Measurements from ENCODE around the gene TAOK3.
"Not testable (repeated sequence)": the region's sequence is repeated elsewhere in the genome, so short reads cannot be mapped to it uniquely, and the experiment has no call there.

The TAOK3 gene

GRCh38 chr12:118337194-118337838 lies 35.4 kb downstream of the TAOK3 start:
- no peak for DNase-seq (ENCODE audit: low read depth)

- DNase-seq (ENCODE audit: low read depth) = no peak
Measured at GRCh38 chr12:118336123-118336522, 36.6 kb downstream of the TAOK3 start.

- DNase-seq (ENCODE audit: low read depth) = no peak
Measured at GRCh38 chr12:118334939-118335567, 37.7 kb downstream of the TAOK3 start.

GRCh38 chr12:118334241-118334640 lies 38.5 kb downstream of the TAOK3 start:
- DNase-seq (ENCODE audit: low read depth) = no peak

GRCh38 chr12:118332511-118332910 lies 40.2 kb downstream of the TAOK3 start:
- DNase-seq (ENCODE audit: low read depth) = no peak

- no peak for DNase-seq (ENCODE audit: low read depth)
Measured at GRCh38 chr12:118330421-118331018, 42.2 kb downstream of the TAOK3 start.

- no peak for DNase-seq (ENCODE audit: low read depth)
Measured at GRCh38 chr12:118328486-118329330, 44.0 kb downstream of the TAOK3 start.

GRCh38 chr12:118327391-118327790 lies 45.3 kb downstream of the TAOK3 start:
- no peak for DNase-seq (ENCODE audit: low read depth)

GRCh38 chr12:118326991-118327390 lies 45.7 kb downstream of the TAOK3 start:
- DNase-seq (ENCODE audit: low read depth) = no peak

GRCh38 chr12:118325081-118325480 lies 47.6 kb downstream of the TAOK3 start:
- DNase-seq (ENCODE audit: low read depth) = no peak

- no peak for DNase-seq (ENCODE audit: low read depth)
Measured at GRCh38 chr12:118319627-118320026, 53.1 kb downstream of the TAOK3 start.

GRCh38 chr12:118318744-118319143 lies 54.0 kb downstream of the TAOK3 start:
- no peak for DNase-seq (ENCODE audit: low read depth)

GRCh38 chr12:118317729-118318128 lies 55.0 kb downstream of the TAOK3 start:
- no peak for DNase-seq (ENCODE audit: low read depth)

GRCh38 chr12:118315821-118316220 lies 56.9 kb downstream of the TAOK3 start:
- no peak for DNase-seq (ENCODE audit: low read depth)

- no peak for DNase-seq (ENCODE audit: low read depth)
Measured at GRCh38 chr12:118312578-118312977, 60.1 kb downstream of the TAOK3 start.

- DNase-seq (ENCODE audit: low read depth) = no peak
Measured at GRCh38 chr12:118311666-118312065, 61.0 kb downstream of the TAOK3 start.

GRCh38 chr12:118310320-118310719 lies 62.4 kb downstream of the TAOK3 start:
- no peak for DNase-seq (ENCODE audit: low read depth)

- not testable (repeated sequence) for DNase-seq (ENCODE audit: low read depth)
Measured at GRCh38 chr12:118308006-118308405, 64.7 kb downstream of the TAOK3 start.

GRCh38 chr12:118307069-118307954 lies 65.4 kb downstream of the TAOK3 start:
- peak; percentile 91 for DNase-seq (ENCODE audit: low read depth)

GRCh38 chr12:118304093-118304492 lies 68.6 kb downstream of the TAOK3 start:
- DNase-seq (ENCODE audit: low read depth) = no peak

GRCh38 chr12:118302053-118302452 lies 70.7 kb downstream of the TAOK3 start:
- no peak for DNase-seq (ENCODE audit: low read depth)
